SIG-M5 treated with dmso at 0.1 percent for 504 hours (cell line): Measurements from ENCODE around the gene PAQR4.

ENCODE experiments used
- DNase-seq: peaks from one replicate; lab custom pipeline; 2025; ENCODE audit not compliant: unreplicated experiment; lab: John Stamatoyannopoulos, UW

The PAQR4 gene

DNA sequence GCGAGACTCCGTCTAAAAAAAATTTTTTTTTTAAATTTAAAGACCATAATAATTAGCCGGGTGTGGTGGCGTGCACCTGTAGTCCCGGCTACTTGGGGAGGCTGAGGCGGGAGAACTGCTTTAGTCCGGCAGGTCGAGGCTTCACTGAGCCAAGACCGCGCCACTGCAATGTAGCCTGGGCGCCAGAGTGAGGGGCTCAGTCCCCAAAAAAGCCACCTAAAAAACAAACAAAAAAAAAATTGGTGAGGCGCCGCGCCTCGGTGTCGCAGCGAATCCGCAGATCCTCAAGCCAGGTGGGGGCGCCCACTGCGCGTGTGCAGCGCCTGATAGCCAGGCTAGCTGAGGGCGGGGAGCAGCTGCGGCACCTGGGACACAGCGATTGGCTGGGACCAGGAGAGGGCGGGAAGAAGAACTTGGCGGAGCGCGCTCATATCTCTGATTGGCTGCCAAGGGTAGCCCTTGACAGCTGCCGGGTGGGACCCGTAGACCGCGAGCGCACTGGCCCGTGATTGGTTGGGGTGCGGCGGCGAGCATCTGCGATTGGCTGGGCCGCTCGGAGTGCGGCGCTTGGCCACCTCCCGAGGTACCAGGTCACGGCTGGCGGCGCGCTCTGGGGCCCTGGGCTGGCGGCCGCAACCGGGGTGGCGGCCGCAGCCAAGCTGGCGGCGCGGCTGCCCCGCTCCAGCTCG lies 34.6 kb downstream of the PAQR4 start:
- peak; percentile 97 for DNase-seq

DNA sequence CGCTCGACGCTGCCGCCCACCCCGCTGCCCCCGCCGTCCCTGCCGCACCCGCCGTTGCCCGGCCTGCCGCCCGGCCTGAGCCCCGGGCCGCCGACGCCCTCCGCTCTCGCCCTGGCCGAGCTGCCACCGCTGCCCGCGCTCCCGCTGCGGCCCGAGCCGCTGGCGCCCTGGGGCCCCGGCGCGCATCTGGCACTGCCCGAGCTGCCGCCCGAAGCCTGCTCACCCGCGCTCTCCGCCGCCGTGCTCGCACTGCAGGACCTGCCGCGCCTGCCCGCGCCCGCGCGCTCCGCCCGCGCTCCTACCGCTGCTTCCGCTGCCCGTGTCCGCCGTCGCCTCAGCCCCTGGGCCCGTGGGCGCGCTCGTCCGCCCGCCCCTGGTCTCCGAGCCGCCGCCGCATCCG lies 35.2 kb downstream of the PAQR4 start:
- no peak for DNase-seq

DNA sequence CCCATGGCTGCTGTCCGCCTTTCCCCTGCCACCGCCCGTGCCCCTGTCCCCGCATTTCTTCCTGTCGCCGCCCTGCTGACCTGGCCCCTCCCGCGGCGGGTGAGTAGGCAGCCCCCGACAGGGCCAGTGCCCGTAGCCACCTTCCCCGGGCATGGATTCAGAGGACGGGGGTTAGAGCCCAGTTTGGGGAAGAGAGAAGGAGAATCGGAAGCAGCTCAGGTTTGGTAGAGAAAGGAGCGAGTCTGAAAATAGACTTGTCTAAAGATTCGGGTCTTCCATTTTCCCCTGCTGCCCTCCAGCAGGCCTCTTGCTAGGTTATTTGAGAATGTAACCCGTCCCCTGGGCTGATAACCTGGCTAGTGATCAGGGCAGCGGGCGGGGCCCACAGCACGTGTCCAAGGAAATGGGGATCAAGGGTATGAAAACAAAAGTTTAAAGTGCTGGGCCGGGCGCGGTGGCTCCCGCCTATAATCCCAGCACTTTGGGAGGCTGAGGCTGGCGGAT lies 35.7 kb downstream of the PAQR4 start:
- DNase-seq: no peak

DNA sequence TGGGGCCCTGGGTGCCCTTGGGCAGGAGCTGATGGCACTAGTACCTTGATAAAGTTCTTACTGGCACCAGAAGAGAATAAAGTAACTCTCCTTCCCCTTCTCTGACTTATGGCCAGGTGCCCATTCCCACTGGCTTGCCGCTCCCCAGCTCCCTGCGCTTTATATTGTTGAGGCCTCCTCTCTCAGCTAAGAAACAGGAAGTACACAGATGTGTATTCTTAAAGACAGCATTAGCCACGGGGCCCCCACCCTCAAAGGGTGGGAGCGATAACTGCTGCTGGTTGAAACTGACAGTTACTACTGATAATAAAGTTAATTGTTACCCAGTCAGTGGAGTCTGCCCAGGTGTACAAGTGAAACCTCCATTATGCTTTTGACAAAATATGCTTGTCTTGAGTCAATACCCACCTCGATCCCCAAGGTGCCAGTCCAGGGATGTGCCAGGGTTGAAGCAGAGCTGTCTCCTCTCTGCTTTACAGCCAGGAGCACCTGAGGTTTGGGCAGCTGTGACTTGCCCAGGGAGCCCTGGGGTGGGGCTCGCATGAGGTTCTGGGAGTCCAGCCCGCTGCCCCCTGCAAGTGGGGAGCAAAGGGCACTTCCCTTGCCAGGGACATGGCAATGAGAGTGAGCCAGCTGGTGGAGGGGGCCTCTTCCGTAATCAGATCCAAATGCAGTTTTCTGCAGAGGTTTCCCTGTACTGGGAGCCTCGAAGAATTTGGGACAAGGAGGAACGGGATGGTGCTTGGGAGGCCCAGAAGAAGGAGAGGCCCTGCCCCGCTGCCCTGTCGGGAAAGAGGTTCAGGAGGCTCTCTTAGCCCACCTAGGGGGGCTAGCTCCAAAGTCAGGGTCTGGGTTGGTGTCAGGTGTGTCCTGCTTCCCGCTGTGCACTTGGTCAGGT lies 38.2 kb downstream of the PAQR4 start:
- DNase-seq: no peak

DNA sequence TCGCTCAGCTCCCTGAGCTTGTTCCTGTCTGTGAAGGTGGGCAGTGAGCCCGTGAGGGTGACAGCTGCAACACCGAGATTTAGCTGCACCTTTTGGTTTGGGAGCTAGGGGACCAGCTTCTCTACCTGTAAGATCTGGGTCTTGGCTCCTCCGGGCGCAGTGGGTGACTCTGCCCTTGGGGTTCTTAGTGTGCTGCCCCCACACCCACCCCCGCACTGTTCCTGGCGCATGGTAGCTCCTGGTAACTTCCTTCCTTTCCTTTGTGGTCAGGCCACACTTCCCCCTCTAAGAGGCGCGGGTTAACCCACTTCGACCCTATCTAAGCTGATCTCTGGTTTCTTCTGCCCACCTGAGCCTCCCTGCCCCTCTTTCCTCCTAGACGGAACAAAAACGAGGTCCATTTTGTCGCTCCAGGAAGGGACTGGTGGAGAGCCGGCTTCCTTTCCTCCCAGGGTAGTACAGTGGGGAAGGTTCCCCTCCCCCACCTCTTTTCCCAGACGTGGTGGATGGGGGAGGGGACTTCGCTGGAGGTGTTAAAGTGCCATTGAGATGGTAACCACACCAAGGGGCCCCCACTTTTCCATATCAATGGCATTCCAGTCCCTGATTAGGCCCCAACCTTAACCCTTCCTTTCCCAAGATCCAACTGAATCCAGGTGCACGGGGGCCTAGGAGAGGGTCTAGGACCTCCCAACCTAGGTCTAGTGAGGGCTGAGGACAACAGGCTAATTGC lies 39.0 kb downstream of the PAQR4 start:
- DNase-seq: peak; percentile 28

DNA sequence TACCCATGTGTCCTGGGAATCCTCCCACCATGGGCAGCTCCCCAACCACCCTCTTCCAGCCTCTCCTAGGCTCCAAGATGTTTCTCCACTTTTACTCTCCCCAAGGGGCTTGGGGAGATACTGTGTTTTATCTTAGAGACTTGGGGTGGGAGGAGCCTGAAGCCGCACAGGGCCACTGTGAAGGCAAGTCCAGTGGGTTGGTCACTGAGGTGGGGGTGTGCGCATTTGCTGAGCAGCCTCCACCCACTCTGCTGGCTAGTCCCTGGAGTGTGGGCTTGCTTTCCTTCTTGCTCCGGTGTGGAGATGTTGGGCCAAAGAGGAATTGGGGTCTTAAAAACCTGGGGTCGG lies 39.5 kb downstream of the PAQR4 start:
- DNase-seq: no peak

DNA sequence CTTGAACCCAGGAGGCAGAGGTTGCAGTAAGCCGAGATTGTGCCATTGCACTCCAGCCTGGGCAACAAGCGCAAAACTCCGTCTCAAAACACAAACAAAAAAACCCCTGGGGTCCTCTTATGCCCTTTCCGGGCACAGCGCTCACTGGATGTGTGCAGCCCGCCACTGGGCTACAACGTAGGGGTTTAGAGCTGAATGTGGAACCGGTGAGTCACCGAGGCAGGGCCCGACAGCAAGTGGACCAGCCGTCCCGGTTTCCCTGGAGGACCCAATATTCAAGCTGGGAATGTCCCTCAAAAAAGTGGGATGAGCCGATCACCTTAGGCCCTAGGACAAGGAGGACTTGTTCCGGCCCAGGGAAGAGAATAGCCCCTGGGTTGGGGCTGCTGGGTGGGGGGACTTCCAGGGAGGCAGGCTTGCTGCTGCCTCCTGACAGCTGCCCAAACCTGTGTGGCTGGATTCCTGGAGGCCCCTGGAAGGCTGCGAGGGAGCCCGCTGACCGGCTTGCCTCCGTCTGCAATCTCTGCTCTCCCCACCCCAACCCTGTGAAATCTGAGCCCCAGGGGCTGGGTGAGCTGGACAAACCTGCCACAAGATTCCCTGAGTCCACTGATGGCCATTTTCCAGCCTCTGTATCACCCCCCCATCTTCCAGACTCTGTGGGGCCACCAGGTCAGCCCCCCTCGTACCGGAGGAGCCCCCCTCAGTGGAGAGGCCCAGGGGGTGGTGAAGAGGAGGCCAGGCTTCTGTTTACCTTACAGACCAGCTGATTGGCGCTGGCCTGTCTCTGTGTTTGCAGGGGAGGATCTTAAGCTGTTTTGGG lies 40.6 kb downstream of the PAQR4 start:
- DNase-seq: peak; percentile 32

DNA sequence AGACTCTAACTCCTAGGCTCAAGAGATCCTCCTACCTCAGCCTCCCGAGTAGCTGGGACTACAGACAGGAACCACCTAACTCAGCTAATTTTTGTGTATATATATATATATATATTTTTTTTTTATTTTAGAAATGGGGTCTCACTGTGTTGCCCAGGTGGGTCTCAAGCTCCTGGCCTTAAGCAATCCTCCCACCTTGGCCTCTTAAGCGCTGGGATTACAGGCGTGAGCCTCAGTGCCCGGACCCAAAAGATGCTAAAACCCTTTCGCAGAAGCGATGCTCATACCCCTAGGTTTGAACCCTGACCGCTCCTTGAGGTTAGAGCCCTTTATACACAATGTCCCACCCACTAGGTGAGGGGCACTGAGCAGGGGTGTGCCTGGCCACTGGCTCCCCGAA lies 41.4 kb downstream of the PAQR4 start:
- DNase-seq: no peak

DNA sequence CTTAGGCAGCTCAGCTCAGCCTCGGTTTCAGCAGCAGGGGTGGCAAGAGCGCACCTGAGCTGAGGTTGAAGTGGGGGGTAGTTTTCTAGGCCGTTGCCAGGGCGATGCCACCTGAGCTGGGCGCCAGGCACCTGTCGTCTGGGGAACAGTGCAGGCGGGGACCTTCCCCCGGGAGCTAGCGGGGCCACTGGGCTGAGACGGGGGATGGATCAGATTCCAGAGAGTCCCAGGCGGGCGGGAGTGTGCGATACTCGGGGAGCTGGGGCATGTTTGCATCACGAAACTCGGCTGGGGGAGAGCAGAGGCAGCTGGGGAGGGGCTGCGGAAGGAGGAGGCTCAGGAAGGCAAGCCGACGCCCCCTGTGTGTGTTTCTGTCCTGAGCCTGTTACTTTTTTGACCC lies 43.1 kb downstream of the PAQR4 start:
- no peak for DNase-seq

DNA sequence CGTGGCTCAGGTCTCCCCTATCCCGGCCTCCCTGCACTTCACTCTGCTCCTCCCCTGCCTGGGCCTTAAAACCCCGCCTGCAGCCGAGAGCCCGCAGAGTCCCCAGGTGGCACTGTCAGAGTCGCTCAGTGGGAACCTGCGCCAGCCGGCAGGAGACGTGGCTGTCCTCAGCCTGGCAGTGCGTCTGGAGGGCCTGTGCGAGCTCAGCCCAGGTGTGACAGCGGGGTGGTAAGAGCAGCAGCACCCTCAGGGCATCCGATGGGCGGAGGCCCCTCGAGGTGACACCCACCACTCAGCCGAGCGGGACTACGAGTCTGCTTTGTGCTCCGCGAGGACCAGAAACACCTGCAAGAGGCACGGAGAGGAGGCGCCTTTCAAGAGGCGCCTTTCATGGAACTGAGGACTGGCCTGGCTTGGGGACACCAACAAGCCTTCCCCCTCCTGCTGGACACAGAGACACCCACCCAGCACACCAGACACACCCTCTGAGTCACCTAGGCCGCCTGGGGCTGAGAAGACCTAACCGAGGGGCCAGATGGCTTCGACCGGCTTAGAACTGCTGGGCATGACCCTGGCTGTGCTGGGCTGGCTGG lies 43.8 kb downstream of the PAQR4 start, which contains the start of gene CLDN9:
Gene CLDN9 (plus strand): TSS at position 96 of the 593 bp plus-strand sequence. CDS start 440 bp downstream, at position 536.
- no peak for DNase-seq

DNA sequence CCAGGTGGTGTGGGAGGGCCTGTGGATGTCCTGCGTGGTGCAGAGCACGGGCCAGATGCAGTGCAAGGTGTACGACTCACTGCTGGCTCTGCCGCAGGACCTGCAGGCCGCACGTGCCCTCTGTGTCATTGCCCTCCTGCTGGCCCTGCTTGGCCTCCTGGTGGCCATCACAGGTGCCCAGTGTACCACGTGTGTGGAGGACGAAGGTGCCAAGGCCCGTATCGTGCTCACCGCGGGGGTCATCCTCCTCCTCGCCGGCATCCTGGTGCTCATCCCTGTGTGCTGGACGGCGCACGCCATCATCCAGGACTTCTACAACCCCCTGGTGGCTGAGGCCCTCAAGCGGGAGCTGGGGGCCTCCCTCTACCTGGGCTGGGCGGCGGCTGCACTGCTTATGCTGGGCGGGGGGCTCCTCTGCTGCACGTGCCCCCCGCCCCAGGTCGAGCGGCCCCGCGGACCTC lies 44.4 kb downstream of the PAQR4 start:
- no peak for DNase-seq

DNA sequence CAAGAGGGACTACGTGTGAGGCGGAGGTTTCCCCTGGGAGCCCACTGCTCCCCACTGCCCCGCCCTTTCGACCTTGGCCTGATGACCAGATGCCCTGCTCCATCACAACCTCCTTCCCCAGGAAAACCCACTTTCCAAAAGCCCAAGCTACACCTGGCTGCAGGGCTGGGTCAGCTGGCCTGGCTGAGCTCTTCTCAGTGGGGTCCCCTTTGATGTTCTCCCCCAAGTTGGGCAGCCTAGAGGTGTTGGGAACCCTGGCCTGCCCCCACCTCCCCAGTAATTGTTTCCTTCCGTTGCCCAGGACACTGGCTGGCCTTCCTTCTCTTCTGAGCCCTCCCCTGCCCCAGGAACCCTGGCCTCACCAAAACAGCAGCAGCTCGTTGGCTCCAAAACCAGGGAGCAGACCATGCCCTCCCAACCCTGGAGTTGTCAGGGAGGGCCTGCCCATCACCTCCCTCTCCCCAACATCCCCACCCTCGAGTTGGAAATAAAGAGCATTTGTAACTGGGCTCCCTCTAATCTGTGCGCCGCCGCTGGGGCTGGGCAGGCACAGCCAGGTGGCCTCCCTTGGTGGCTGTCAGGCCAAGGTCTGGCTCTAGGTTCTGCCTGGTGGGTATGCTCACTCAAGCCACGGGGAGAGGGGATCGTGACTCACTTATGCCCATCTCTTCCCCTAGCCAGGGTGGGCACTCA lies 45.0 kb downstream of the PAQR4 start:
- DNase-seq: no peak

DNA sequence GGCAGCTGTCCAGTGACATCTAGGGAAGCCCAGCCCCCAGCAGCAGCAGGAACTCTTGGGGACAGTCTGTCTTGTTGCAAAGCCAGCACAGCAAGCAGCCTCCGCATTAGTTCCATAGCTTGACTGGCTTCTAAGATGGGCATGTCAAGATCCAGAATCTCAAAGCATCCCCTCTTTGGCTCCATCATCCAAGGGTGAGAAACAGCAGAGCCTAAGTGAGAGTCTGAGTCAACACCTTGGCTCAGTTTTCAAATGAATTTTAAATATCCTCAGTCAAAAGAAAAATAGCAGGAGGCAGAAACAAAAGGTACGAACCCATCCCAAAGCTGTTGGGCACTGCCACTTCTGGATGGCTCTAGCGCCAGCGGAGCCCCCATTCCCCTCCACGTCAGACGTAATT lies 45.8 kb downstream of the PAQR4 start:
- no peak for DNase-seq

DNA sequence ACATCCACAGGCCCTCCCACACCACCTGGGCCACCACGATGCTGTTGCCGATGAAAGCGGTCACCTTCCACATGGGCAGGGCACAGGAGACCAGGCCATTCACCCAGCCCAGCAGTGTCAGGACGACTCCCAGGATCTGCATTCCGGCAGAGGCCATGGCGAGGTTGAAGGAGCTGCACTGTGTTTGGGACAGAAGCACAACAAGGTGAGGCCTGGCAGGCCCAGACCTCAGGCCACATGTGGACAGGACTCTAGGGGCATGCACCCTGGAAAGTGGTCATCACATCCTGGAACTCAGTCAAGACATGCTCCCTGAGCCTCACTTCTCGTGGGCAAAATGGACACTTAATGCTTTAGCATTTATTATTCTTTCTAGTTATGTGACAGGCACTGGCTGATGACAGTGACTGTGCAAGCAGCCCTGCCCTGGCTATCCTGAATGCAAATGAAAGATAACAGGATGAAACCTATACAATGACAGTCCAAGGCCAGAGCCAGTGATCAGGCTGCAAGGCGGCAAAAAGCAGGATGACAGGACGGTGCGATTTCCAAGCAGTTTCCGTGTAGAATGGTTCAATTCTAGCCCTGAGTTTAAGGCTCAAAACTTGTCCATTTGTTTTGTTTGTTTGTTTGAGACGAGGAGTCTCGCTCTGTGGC lies 46.8 kb downstream of the PAQR4 start:
- no peak for DNase-seq

DNA sequence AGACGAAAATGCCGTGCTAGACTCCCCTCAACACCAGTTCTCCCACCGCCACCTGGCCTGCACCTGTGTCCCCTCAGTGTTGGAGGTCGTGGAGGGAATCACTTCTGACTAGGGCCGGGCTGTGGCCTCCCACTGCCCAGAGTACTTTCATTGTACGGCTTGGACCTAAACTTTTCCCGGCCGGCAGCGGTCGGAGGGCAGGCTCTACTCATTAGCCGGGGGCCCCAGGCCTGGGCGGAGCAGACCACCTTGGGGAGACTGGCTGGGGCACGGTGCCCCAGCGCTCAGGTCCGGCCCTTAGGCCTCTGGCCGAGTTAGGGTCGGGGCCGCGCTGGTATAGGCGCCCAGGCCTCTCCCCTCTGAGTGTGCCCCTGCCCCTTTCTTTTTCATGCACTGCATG lies 48.2 kb downstream of the PAQR4 start:
- no peak for DNase-seq

DNA sequence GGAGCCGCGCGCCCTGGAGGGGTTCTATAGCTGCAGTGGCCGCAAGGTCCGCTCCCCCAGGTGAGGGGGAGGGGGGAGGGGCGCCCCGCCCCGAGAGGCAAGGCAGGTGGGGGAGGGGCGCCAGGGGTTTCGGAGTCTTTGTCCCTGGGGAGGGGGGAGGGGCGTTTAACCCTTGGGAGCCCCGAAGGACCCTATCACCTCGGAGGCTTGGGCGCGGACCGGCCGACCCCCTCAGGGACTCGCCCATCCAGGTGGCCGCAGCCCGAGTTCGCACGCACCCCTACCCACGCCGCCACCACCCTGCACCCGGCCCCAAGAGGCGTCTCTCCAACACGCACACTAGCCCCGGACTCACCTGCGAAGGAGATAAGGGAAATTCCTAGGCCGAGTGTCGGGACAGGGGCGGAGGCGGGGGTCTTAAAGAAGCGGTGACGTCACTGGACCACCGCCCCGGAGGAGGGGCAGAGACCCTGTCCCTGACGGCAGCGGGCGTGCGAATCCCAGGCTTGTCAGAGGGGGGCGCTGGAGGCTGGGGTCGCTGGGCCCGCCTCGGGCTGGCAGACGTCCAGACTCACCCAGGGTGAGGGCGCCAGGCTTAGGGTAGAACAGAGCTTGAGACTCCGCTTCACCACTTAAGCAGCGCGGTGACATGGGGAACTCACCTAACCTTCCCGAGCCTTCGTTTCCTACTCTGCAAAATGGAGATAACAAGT lies 48.8 kb downstream of the PAQR4 start, which contains the start of gene CLDN6:
Gene CLDN6 (minus strand): TSS at position 390 of the 713 bp plus-strand sequence. CDS start 2,162 bp downstream, outside the sequence.
- DNase-seq: no peak

DNA sequence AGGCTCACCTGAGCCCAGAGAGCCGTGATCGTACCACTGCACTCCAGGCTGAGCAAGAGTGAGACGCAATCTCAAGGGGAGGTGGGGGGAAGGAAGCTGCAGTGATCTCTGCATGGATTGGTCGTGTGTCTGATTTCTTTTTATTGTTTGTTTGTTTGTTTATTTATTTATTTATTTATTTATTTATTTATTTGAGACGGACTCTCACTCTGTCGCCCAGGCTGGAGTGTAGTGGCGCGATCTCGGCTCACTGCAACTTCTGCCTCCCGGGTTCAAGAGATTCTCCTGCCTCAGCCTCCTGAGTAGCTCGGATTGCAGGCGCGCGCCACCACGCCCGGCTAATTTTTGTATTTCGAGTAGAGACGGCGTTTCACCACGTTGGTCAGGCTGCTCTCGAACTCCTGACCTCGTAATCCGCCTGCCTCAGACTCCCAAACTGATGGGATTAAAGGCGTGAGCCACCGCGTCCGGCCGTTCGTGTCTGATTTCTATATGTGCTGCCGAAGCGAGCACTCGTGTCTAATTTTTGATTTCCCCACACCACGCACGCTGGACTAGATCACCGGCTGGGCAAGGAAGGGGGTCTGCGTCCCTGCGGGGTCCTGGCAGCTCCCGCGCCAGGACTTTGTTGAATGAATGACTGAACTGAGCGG lies 50.6 kb downstream of the PAQR4 start:
- DNase-seq: no peak

DNA sequence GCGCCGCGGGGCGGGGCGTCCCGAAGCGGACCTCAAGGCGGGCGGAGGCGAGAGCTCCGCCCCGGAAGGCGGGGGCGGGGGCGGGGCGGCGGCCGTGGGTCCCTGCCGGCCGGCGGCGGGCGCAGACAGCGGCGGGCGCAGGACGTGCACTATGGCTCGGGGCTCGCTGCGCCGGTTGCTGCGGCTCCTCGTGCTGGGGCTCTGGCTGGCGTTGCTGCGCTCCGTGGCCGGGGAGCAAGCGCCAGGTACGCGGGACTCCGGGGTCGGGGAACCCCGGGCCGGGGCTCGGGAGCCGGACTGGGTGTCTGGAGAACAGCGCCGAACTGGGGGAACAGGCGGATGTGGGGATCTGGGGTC lies 51.1 kb downstream of the PAQR4 start, which contains the start of gene TNFRSF12A:
Gene TNFRSF12A (plus strand): TSS at position 122 of the 357 bp plus-strand sequence. CDS start 30 bp downstream, at position 152.
- peak; percentile 70 for DNase-seq
